ENCODE measurements around the gene MYZAP.
"Not testable (repeated sequence)": the region's sequence is repeated elsewhere in the genome, so short reads cannot be mapped to it uniquely, and the experiment has no call there.

The MYZAP gene

DNA sequence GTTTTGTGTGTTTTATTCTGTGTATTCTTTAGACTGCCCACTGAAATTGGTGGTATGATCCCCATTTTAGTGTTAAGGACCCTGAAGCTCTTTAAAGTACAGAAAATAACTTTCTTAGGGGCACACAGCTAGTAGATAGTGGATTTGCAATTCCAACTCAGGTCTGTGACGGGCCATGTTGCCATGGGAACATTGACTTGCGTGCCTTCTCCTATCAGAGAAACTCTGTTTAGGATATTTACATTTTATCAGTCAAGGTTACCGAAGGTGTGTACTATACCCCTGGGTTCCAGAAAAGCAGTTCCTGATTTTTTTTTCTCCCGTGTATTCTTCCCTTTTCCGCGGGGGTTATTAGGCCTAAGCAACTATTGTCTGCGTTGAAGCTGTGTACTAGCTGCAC lies 19.4 kb downstream of the MYZAP start:
- DNase-seq: no peak
- H3K9me3 ChIP-seq: no peaks in the 10 kb centered on the region
- no peaks in the 10 kb centered on the region for H3K36me3 ChIP-seq
- H3K4me3 ChIP-seq (ENCODE audit: low read depth, low read length): no peak overlapping the region
- H3K4me1 ChIP-seq: no peaks in the 10 kb centered on the region
- H3K27me3 ChIP-seq: no peaks in the 10 kb centered on the region
- TF ChIP-seq, protein P1, sequence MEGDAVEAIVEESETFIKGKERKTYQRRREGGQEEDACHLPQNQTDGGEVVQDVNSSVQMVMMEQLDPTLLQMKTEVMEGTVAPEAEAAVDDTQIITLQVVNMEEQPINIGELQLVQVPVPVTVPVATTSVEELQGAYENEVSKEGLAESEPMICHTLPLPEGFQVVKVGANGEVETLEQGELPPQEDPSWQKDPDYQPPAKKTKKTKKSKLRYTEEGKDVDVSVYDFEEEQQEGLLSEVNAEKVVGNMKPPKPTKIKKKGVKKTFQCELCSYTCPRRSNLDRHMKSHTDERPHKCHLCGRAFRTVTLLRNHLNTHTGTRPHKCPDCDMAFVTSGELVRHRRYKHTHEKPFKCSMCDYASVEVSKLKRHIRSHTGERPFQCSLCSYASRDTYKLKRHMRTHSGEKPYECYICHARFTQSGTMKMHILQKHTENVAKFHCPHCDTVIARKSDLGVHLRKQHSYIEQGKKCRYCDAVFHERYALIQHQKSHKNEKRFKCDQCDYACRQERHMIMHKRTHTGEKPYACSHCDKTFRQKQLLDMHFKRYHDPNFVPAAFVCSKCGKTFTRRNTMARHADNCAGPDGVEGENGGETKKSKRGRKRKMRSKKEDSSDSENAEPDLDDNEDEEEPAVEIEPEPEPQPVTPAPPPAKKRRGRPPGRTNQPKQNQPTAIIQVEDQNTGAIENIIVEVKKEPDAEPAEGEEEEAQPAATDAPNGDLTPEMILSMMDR (IDR thresholded peaks at IDR 0.05; ENCODE audit: low read depth, low read length): no peak

DNA sequence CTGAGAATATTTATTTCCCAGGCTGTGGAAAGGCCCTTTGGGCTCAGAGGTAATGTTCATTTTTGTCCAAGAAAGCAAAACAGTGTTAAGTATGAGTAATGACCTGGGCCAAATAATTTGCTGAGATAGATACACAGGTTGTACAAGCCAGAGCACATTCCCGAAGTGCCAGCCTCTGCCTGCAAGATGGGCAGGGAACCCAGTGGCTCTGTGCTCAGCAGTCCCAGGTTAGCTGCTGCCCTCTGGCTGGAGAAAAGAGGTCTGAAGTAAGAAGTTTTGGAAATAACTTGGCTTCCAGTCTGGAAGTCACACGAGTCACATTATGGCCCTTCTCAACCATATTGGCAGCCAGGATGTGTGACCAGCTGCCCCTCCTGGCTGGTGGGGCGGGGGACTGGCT lies 20.2 kb downstream of the MYZAP start:
- Histone ChIP-seq H3K4me1 (no peaks in the 10 kb centered on the region), H3K4me3 (ENCODE audit: low read depth, low read length) (no peak overlapping the region), H3K9me3 (no peaks in the 10 kb centered on the region), H3K27me3 (no peaks in the 10 kb centered on the region), H3K36me3 (no peaks in the 10 kb centered on the region)
- peak; percentile 12 for DNase-seq
- TF ChIP-seq, protein P1 (IDR thresholded peaks at IDR 0.05; ENCODE audit: low read depth, low read length): peak; percentile 19; the same call in 1 of the 2 replicates

DNA sequence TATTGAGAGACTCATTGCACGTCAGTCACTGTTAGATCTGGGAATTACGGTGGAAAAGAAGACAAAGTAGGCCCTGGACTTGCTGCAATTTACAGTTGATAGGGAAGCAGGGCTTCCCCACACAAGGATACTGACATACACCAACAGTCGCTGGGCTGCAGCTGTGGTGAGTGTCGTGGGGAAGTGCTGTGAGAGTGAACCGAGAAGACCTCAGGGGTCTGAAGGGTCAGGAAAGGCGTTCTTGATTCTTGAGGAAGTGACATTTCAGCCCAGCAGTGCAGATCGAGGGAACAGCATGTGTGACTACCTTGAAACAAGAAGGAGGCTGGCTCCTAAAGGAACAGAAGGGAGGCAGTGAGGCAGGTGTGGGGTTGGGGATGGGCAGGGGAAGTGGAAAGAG lies 22.5 kb downstream of the MYZAP start:
- TF ChIP-seq, protein P1 (IDR thresholded peaks at IDR 0.05; ENCODE audit: low read depth, low read length): no peak
- H3K27me3 ChIP-seq: no peaks in the 10 kb centered on the region
- no peaks in the 10 kb centered on the region for H3K9me3 ChIP-seq
- no peaks in the 10 kb centered on the region for H3K4me1 ChIP-seq
- DNase-seq: no peak
- no peaks in the 10 kb centered on the region for H3K36me3 ChIP-seq
- H3K4me3 ChIP-seq (ENCODE audit: low read depth, low read length): no peak overlapping the region

DNA sequence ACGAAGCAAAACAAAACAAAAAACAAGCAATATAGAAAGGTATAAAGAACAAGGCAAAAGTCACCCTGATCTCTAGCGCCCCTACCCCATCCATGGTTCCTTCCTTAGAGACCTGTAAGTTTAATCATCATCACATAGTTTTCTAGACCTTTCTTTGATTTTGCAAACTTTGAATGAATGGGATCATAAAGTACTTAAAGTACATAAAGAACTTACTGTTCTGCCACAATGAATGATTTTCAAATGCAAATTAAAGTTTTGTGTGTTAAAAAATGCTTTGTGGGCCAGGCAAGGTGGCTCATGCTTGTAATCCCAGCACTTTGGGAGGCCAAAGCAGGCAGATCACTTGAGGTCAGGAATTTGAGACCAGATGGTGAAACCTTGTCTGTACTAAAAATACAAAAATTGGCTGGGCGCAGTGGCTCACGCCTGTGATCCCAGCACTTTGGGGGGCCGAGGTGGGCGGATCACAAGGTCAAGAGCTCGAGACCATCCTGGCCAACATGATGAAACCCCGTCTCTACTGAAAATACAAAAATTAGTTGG lies 24.3 kb downstream of the MYZAP start:
- not testable (repeated sequence) for H3K36me3 ChIP-seq; H3K4me1 ChIP-seq; H3K9me3 ChIP-seq; DNase-seq; H3K27me3 ChIP-seq; H3K4me3 ChIP-seq (ENCODE audit: low read depth, low read length)

DNA sequence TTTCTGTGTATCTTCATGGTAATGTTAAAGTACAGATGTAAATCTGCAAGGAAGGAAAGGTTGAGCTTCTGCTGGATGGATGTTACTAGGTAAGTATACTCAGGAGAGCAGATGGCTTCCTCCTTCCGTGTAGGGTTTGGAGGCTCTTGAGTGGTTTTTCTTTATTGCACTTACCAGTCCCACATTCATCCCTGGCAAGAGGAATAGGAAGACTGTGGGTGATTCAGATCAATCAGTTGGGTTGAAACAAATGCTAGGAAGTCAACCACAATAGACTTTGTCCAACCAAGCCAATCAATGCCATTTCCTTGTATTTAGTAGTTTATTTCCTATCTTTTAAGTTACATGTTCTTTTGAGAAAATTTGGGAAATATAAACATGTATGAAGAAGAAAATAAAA lies 26.6 kb downstream of the MYZAP start:
- Histone ChIP-seq H3K27me3 (no peaks in the 10 kb centered on the region), H3K36me3 (no peaks in the 10 kb centered on the region), H3K4me1 (no peaks in the 10 kb centered on the region), H3K9me3 (no peaks in the 10 kb centered on the region), H3K4me3 (ENCODE audit: low read depth, low read length) (no peak overlapping the region)
- TF ChIP-seq, protein P1 (IDR thresholded peaks at IDR 0.05; ENCODE audit: low read depth, low read length): no peak
- no peak for DNase-seq

DNA sequence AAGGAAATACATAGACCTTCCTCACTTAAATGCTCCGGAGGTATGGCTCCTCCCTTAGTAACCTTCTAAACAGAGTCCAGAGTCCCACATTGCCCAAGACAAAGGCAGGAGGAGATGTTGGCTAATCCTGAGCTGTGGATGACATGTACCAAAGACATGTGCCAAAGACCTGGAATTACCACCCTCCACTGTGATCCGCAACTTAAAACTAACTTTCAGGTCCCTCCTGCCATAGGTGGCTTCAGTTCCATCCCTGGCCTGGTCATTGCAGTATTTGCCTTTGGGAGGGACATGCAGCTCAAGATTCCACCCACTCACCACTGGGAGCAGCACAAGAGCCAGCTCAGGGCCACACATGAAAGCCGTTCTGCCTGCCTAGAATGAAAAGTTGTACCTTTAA lies 28.0 kb downstream of the MYZAP start:
- TF ChIP-seq, protein P1 (IDR thresholded peaks at IDR 0.05; ENCODE audit: low read depth, low read length): peak; percentile 6; the same call in 1 of the 2 replicates
- Histone ChIP-seq H3K4me3 (ENCODE audit: low read depth, low read length) (no peak overlapping the region), H3K9me3 (no peaks in the 10 kb centered on the region), H3K27me3 (no peaks in the 10 kb centered on the region), H3K36me3 (no peaks in the 10 kb centered on the region), H3K4me1 (no peaks in the 10 kb centered on the region)
- no peak for DNase-seq

DNA sequence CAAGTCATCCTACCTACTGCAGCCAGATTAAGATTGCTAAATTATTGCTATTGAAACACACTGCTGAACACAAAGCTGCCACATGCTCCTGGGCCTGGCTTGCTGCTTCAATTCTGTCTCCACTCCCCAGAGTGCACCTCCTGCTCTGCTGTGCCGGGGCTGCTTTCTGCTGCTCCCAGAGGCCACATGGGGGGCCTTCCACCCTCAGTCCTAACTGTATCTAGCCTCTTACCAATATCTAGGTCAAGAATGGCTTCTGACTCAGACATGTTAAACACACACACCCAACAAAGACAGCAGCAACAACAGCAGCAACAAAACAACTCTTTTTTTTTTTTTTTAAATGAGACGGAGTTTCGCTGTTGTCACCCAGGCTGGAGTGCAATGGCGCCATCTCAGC lies 33.0 kb downstream of the MYZAP start:
- H3K4me3 ChIP-seq (ENCODE audit: low read depth, low read length): no peak overlapping the region
- H3K9me3 ChIP-seq: no peaks in the 10 kb centered on the region
- TF ChIP-seq, protein P1 (IDR thresholded peaks at IDR 0.05; ENCODE audit: low read depth, low read length): no peak
- peaks cover 6% of the 10 kb centered on the region; the same call in 1 of the 2 replicates for H3K4me1 ChIP-seq
- no peak for DNase-seq
- H3K27me3 ChIP-seq: no peaks in the 10 kb centered on the region
- H3K36me3 ChIP-seq: no peaks in the 10 kb centered on the region

Data from BE2C (cell line).